Keratinocyte (primary cell): Measurements from ENCODE around the gene GGACT. TPM values are rescaled to one million over a fixed set of nuclear protein-coding genes. Genes with fewer than 3 reads are reported as not detected.

Experiments
- DNase-seq: peaks from one replicate; pipeline ENCODE4 v3.0.0-alpha.2; 2011; ENCODE audit warnings: low read depth, missing footprints, low spot score
- FAIRE-seq: peaks from 2 replicates; lab custom pipeline; 2011; peaks lifted over from hg19 to GRCh38; lab: Jason Lieb, UNC
- H2AFZ ChIP-seq: 2 replicates; pipeline ENCODE4 v1.6.0; 2012; ENCODE audit warnings: low read length, control low read depth, inconsistent platforms; ENCODE audit not compliant: control insufficient read depth
- H3K27ac ChIP-seq: 2 replicates; pipeline ENCODE4 v1.5.1; 2011; ENCODE audit warnings: low read length; ENCODE audit not compliant: control insufficient read depth, insufficient read depth
- H3K27me3 ChIP-seq: 3 replicates; pipeline ENCODE4 v1.6.0; 2011; ENCODE audit warnings: low read length; ENCODE audit not compliant: control insufficient read depth, insufficient read depth; ENCODE audit errors: extremely low read depth
- H3K36me3 ChIP-seq, 2 experiments: 2 replicates in 1 of 2; 3 replicates in 1 of 2; pipeline ENCODE4 v1.5.1; 2011; ENCODE audit warnings: low read length in 2 of 2, mild to moderate bottlenecking in 1 of 2; ENCODE audit not compliant: control insufficient read depth in 2 of 2, insufficient read depth in 2 of 2; ENCODE audit errors: extremely low read depth in 1 of 2
- H3K4me1 ChIP-seq: 3 replicates; pipeline ENCODE4 v1.5.1; 2011; ENCODE audit warnings: low read length; ENCODE audit not compliant: control insufficient read depth, insufficient read depth; ENCODE audit errors: extremely low read depth
- H3K4me2 ChIP-seq: 3 replicates; pipeline ENCODE4 v1.6.0; 2011; ENCODE audit warnings: low read depth, low read length; ENCODE audit not compliant: control insufficient read depth, insufficient read depth; ENCODE audit errors: extremely low read depth
- H3K4me3 ChIP-seq, 3 experiments: fragments of 200-600 bp in 1 of 3; sonication (generic) in 1 of 3; 2 replicates in 2 of 3; 3 replicates in 1 of 3; pipeline ENCODE4 v1.5.1; 2011 to 2016; ENCODE audit warnings: low read length in 3 of 3, mild to moderate bottlenecking in 3 of 3, control low read depth in 2 of 3, inconsistent platforms in 1 of 3, low read depth in 1 of 3, mixed read lengths in 1 of 3, mixed run types in 1 of 3, moderate library complexity in 1 of 3; ENCODE audit not compliant: control insufficient read depth in 2 of 3, insufficient read depth in 2 of 3; ENCODE audit errors: extremely low read depth in 1 of 3
- H3K79me2 ChIP-seq: 2 replicates; pipeline ENCODE4 v1.6.0; 2012; ENCODE audit warnings: low read length; ENCODE audit not compliant: control insufficient read depth, insufficient read depth
- H3K9ac ChIP-seq: 3 replicates; pipeline ENCODE4 v1.6.0; 2011; ENCODE audit warnings: low read length; ENCODE audit not compliant: control insufficient read depth, insufficient read depth; ENCODE audit errors: extremely low read depth
- H3K9me1 ChIP-seq: 3 replicates; pipeline ENCODE4 v1.6.0; 2011; ENCODE audit warnings: low read length; ENCODE audit not compliant: control insufficient read depth, insufficient read depth; ENCODE audit errors: extremely low read depth
- H3K9me3 ChIP-seq: 2 replicates; pipeline ENCODE4 v1.5.1; 2012; ENCODE audit warnings: low read depth, low read length; ENCODE audit not compliant: control insufficient read depth
- H4K20me1 ChIP-seq: 3 replicates; pipeline ENCODE4 v1.6.0; 2011; ENCODE audit warnings: low read length; ENCODE audit not compliant: control insufficient read depth, insufficient read depth; ENCODE audit errors: extremely low read depth
- CTCF ChIP-seq, 3 experiments: IDR thresholded peaks in 1 of 3; conservative IDR thresholded peaks in 1 of 3; optimal IDR thresholded peaks in 1 of 3; 2 replicates in 2 of 3; 3 replicates in 1 of 3; pipeline versions ENCODE3 to v1.5.1; 2011; ENCODE audit warnings: low read length in 3 of 3, mild to moderate bottlenecking in 3 of 3, moderate library complexity in 2 of 3, control low read depth in 1 of 3, inconsistent platforms in 1 of 3; ENCODE audit not compliant: insufficient read depth in 2 of 3; ENCODE audit errors: extremely low read depth in 1 of 3
- EZH2 ChIP-seq: IDR thresholded peaks from one replicate; pipeline ENCODE4 v1.6.1; 2012; ENCODE audit warnings: inconsistent platforms, mild to moderate bottlenecking, low read length, moderate library complexity
- dilution Hi-C: fragments of 300-500 bp; cut with MboI; formaldehyde crosslinking; loops from one replicate; pipeline ENCODE4 v1.7.0; 2020; ENCODE audit warnings: low sequenced_read_pairs; ENCODE audit not compliant: extremely low pct_ligation_motif_present
- polyA plus RNA-seq, 5 experiments: library from polyadenylated mRNA; depleted of rRNA in 3 of 5; stranded (reverse) in 3 of 5; stranded (forward) in 1 of 5; unstranded in 1 of 5; fragments of >200 nt; gene quantifications; 1 replicate in 1 of 5; 2 replicates in 3 of 5; 3 replicates in 1 of 5; pipeline versions ENCODE4 v1.2.1 to v1.2.3, GENCODE V29; 2011 to 2012; ENCODE audit warnings: missing spikeins in 2 of 5, low read depth in 1 of 5, low replicate concordance in 1 of 5

The GGACT gene
- polyA plus RNA-seq, 1 donor (not counting 4 experiments of a cell fraction or from before 2014, with no cell fraction given) = 8.2 TPM

DNA sequence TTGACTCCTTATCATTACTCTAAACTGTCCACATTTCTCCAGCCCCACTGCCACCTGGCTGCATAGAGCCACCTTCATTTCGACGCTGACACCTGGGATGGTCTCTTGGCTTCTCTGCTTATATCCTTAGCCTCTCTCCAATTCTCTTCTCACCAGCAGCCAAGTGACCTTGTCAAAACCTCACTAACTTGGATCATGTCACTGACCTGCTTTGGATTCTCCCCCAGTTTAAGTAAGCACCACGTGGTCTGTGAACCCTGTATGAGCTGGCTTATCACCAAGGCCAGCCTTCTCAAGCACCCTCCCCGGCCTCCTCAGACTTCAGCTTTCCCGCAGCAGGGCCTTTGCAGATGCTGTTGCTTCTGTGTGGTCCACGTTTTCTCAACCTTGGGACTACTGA lies 12.3 kb upstream of the GGACT start:
- FAIRE-seq (no peak), DNase-seq (no peak)
- Histone ChIP-seq H2AFZ (no peak overlapping the region), H3K79me2 (no peaks in the 10 kb centered on the region), H3K9ac (no peak overlapping the region), H4K20me1 (no peaks in the 10 kb centered on the region), H3K4me3 (no peak overlapping the region), H3K36me3 (no peaks in the 10 kb centered on the region), H3K4me2 (no peak overlapping the region), H3K27ac (no peak overlapping the region), H3K27me3 (no peaks in the 10 kb centered on the region), H3K9me1 (no peaks in the 10 kb centered on the region), H3K9me3 (no peaks in the 10 kb centered on the region), H3K4me1 (no peaks in the 10 kb centered on the region)
- no peak for TF ChIP-seq CTCF (optimal IDR thresholded peaks at IDR 0.05 in 1 of 3, IDR thresholded peaks at IDR 0.05 in 1 of 3, conservative IDR thresholded peaks at IDR 0.05 in 1 of 3; ENCODE audit: extremely low read depth in 1 of 3, insufficient read depth in 2 of 3, low read length in 3 of 3)
- no peak for TF ChIP-seq EZH2
- dilution Hi-C loops = no loop called here

DNA sequence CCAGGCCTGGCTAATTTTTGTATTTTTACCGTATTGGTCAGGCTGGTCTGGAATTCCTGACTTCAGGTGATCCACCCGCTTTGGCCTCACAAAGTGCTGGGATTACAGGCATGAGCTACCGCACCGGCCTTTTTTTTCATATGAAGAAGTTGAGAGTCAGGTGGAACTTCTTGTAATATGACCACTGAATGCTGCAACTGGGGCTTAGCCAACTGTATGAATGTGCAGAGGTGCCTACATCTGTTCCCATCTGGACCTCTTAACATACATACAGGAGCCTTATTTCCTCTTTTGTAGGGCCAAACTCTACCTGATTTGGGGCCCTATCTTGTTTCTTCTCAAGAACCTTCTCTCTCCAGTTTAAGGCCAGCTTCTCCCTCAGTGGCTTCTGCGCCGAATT lies 11.9 kb upstream of the GGACT start:
- no peak for DNase-seq
- Histone ChIP-seq H3K4me3 (no peak overlapping the region), H3K4me2 (no peak overlapping the region), H3K9me3 (no peaks in the 10 kb centered on the region), H3K4me1 (no peaks in the 10 kb centered on the region), H3K27ac (no peak overlapping the region), H4K20me1 (no peaks in the 10 kb centered on the region), H2AFZ (no peak overlapping the region), H3K27me3 (no peaks in the 10 kb centered on the region), H3K36me3 (no peaks in the 10 kb centered on the region), H3K9ac (no peak overlapping the region), H3K79me2 (no peaks in the 10 kb centered on the region), H3K9me1 (no peaks in the 10 kb centered on the region)
- TF ChIP-seq EZH2 (no peak), CTCF (optimal IDR thresholded peaks at IDR 0.05 in 1 of 3, IDR thresholded peaks at IDR 0.05 in 1 of 3, conservative IDR thresholded peaks at IDR 0.05 in 1 of 3; ENCODE audit: extremely low read depth in 1 of 3, insufficient read depth in 2 of 3, low read length in 3 of 3) (no peak)
- dilution Hi-C loops = no loop called here
- FAIRE-seq = no peak
